PC-3 (cell line): ENCODE measurements around the gene DERA. TPM values are rescaled to one million over a fixed set of nuclear protein-coding genes. Genes with fewer than 3 reads are reported as not detected.
A peak's percentile ranks its signal among the peaks of the same experiment; 100 is the strongest.

Source experiments
- ATAC-seq: fragments of 200-7000 bp; cut with Tn5 transposase; 2 replicates; pipeline ENCODE4 v1.9.1; 2020; ENCODE audit warnings: mild to moderate bottlenecking, moderate library complexity
- BruUV-seq: library from RNA; stranded (reverse); fragments of 400-500 nt; replicated peaks from 2 replicates; lab custom pipeline; 2021; lab: Mats Ljungman, UMichigan
- CTCF ChIA-PET: fragments of 300-600 bp; sonication (Branson Sonifier 250); formaldehyde crosslinking; loops from one replicate; lab custom pipeline; 2022; ENCODE audit warnings: antibody characterized with exemption; lab: Charles Lee
- POLR2A ChIA-PET: fragments of 300-600 bp; sonication (Branson Sonifier 250); formaldehyde crosslinking; loops from one replicate; lab custom pipeline; 2022; ENCODE audit warnings: antibody characterized with exemption; ENCODE audit not compliant: unreplicated experiment; lab: Charles Lee
- DNase-seq: peaks from one replicate; pipeline ENCODE4 v3.0.0-alpha.2; 2015
- H2AFZ ChIP-seq: fragments of 300-600 bp; sonication (generic); 2 replicates; pipeline ENCODE4 v1.6.0; 2016; ENCODE audit warnings: antibody characterized with exemption, low read length
- H3F3A ChIP-seq: fragments of 300-600 bp; sonication (generic); one replicate; pipeline ENCODE4 v1.6.0; 2017; ENCODE audit warnings: antibody characterized with exemption, low read length, control low read depth, mild to moderate bottlenecking; ENCODE audit not compliant: unreplicated experiment
- H3K27ac ChIP-seq: fragments of 300-600 bp; sonication (generic); 2 replicates; pipeline ENCODE4 v1.5.1; 2016; ENCODE audit warnings: mild to moderate bottlenecking, low read length
- H3K27me3 ChIP-seq: fragments of 300-600 bp; sonication (generic); 2 replicates; pipeline ENCODE4 v1.6.1; 2016; ENCODE audit warnings: low read length, mixed read lengths
- H3K36me3 ChIP-seq: fragments of 300-600 bp; sonication (generic); 2 replicates; pipeline ENCODE4 v1.6.1; 2016; ENCODE audit warnings: low read depth, mixed run types, low read length, mixed read lengths
- H3K4me1 ChIP-seq: fragments of 300-600 bp; sonication (generic); 2 replicates; pipeline ENCODE4 v1.5.1; 2016; ENCODE audit warnings: low read length; ENCODE audit not compliant: insufficient read depth
- H3K4me2 ChIP-seq: fragments of 300-600 bp; sonication (generic); 2 replicates; pipeline ENCODE4 v1.6.0; 2016; ENCODE audit warnings: low read length
- H3K4me3 ChIP-seq: fragments of 300-600 bp; sonication (generic); 2 replicates; pipeline ENCODE4 v1.5.1; 2016; ENCODE audit warnings: mild to moderate bottlenecking, low read length, mixed read lengths
- H3K79me2 ChIP-seq: fragments of 300-600 bp; sonication (generic); 2 replicates; pipeline ENCODE4 v1.6.1; 2017; ENCODE audit warnings: low read length, mixed read lengths
- H3K9ac ChIP-seq: fragments of 300-600 bp; sonication (generic); 2 replicates; pipeline ENCODE4 v1.6.0; 2016; ENCODE audit warnings: mild to moderate bottlenecking, low read length
- H3K9me2 ChIP-seq: fragments of 300-600 bp; sonication (generic); replicated peaks from 2 replicates; pipeline ENCODE4 v1.6.1; 2016; ENCODE audit warnings: mixed run types, low read length, mixed read lengths
- H3K9me3 ChIP-seq: fragments of 300-600 bp; sonication (generic); 2 replicates; pipeline ENCODE4 v1.6.1; 2016; ENCODE audit warnings: low read length, mixed read lengths
- H4K20me1 ChIP-seq: fragments of 300-600 bp; sonication (generic); 2 replicates; pipeline ENCODE4 v1.6.1; 2016; ENCODE audit warnings: low read length, mixed read lengths
- EZH2 ChIP-seq: fragments of 300-600 bp; sonication (generic); IDR thresholded peaks from one replicate; pipeline ENCODE4 v1.6.1; 2017; ENCODE audit warnings: antibody characterized with exemption, mild to moderate bottlenecking, low read length; ENCODE audit not compliant: unreplicated experiment
- EZH2phosphoT487 ChIP-seq: fragments of 300-600 bp; sonication (generic); IDR thresholded peaks from 2 replicates; pipeline ENCODE4 v1.6.1; 2018; ENCODE audit warnings: mild to moderate bottlenecking, antibody characterized with exemption, low read length, borderline replicate concordance
- intact Hi-C: fragments of 100-400 bp; cut with micrococcal nuclease; formaldehyde crosslinking; loops from 2 replicates; pipeline ENCODE4 v1.9.0; 2023
- total RNA-seq: library from RNA; depleted of rRNA; stranded (reverse); fragments of >200 nt; gene quantifications from 2 replicates; pipeline ENCODE4 v1.2.3, GENCODE V29; 2014
- TF ChIP-seq, protein P1 (sequence below): fragments of 300-600 bp; sonication (generic); conservative IDR thresholded peaks from 2 replicates; pipeline ENCODE4 v1.5.1; 2017; ENCODE audit warnings: antibody characterized with exemption, low read depth, mild to moderate bottlenecking, low read length

DERA gene
- total RNA-seq, 1 experiment from 2014 or later: 49.4 TPM

DNA sequence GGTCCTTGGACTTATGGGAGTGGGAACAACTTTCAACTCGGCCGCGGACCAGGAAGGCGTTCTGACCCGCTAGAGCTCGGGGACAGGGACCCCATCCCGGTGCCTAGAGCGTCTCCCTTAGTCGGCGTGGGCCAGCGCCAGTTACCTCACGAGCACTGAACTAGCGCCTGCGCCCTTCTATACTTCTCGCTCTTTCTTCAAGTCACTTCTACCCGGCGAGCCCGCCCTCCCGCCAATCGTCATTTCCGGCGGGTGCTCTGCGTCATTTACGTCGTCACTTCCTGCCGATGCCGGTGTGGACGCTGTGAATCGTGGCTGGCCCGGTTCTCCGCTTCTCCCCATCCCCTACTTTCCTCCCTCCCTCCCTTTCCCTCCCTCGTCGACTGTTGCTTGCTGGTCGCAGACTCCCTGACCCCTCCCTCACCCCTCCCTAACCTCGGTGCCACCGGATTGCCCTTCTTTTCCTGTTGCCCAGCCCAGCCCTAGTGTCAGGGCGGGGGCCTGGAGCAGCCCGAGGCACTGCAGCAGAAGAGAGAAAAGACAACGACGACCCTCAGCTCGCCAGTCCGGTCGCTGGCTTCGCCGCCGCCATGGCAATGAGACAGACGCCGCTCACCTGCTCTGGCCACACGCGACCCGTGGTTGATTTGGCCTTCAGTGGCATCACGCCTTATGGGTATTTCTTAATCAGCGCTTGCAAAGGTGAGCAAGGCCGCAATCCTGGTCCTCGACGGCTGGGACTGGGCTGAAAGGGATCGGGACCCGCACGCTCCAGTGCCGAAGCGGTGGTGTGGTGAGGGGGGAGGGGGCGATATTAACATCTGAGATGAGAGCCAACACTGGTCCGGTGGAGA is 28.8 kb upstream of the DERA start, which contains the start of gene STRAP:
Gene STRAP (plus strand): TSS at position 270 of the 854 bp plus-strand sequence. CDS start 321 bp downstream, at position 591.
- H3K4me1 ChIP-seq: peaks cover 5% of the 10 kb centered on the region
- H4K20me1 ChIP-seq: peaks cover 41% of the 10 kb centered on the region
- peaks cover 57% of the 10 kb centered on the region for H3K79me2 ChIP-seq
- H3K4me2 ChIP-seq: peak within 1 kb of the TSS; percentile 95
- H3K9me3 ChIP-seq: no peaks in the 10 kb centered on the region
- peak within 1 kb of the TSS; percentile 86 for H2AFZ ChIP-seq
- H3K4me3 ChIP-seq: peak within 1 kb of the TSS; percentile 95
- no peaks in the 10 kb centered on the region for H3K9me2 ChIP-seq
- ChIA-PET POLR2A (no interaction called here), CTCF (no interaction called here)
- TF ChIP-seq EZH2 (no peak), EZH2phosphoT487 (no peak)
- TF ChIP-seq, protein P1, sequence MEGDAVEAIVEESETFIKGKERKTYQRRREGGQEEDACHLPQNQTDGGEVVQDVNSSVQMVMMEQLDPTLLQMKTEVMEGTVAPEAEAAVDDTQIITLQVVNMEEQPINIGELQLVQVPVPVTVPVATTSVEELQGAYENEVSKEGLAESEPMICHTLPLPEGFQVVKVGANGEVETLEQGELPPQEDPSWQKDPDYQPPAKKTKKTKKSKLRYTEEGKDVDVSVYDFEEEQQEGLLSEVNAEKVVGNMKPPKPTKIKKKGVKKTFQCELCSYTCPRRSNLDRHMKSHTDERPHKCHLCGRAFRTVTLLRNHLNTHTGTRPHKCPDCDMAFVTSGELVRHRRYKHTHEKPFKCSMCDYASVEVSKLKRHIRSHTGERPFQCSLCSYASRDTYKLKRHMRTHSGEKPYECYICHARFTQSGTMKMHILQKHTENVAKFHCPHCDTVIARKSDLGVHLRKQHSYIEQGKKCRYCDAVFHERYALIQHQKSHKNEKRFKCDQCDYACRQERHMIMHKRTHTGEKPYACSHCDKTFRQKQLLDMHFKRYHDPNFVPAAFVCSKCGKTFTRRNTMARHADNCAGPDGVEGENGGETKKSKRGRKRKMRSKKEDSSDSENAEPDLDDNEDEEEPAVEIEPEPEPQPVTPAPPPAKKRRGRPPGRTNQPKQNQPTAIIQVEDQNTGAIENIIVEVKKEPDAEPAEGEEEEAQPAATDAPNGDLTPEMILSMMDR: no peak
- BruUV-seq: TSS peak; percentile 58
- H3K36me3 ChIP-seq: peaks cover 2% of the 10 kb centered on the region; the same call in 1 of the 2 replicates
- H3F3A ChIP-seq: no peaks in the 10 kb centered on the region
- intact Hi-C loops: loop anchor here (5.0 kb wide), 1 partner anchor 470 kb away; no protein-coding TSS in a partner anchor
- ATAC-seq (peak; percentile 86), DNase-seq (peak; percentile 95)
- peak within 1 kb of the TSS; percentile 93 for H3K9ac ChIP-seq
- H3K27ac ChIP-seq: peak within 1 kb of the TSS; percentile 90
- H3K27me3 ChIP-seq: no peaks in the 10 kb centered on the region

DNA sequence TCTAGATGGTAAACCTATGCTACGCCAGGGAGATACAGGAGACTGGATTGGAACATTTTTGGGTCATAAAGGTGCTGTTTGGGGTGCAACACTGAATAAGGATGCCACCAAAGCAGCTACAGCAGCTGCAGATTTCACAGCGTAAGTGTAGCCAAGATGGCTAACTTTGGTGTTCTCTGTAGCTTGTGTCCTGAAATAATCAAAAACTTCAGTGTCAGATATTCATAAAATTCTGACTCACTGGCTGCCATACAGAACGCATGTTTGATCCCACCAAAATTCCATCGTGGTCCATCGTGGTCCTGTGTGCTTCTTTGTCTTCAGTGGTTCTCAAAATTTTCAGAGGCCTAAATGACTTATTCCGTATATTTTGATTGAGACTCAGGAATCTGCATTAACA is 27.6 kb upstream of the DERA start:
- intact Hi-C loops: loop anchor here (5.0 kb wide), 1 partner anchor 469 kb away; no protein-coding TSS in a partner anchor
- H3K27me3 ChIP-seq: no peaks in the 10 kb centered on the region
- H3K9me3 ChIP-seq: no peaks in the 10 kb centered on the region
- peaks cover 51% of the 10 kb centered on the region for H4K20me1 ChIP-seq
- peaks cover 5% of the 10 kb centered on the region for H3K4me1 ChIP-seq
- H3K27ac ChIP-seq: no peak overlapping the region
- H3K9me2 ChIP-seq: no peaks in the 10 kb centered on the region
- no peak overlapping the region for H2AFZ ChIP-seq
- no peak for TF ChIP-seq EZH2phosphoT487
- ATAC-seq (no peak; the same call in 1 of the 2 replicates), DNase-seq (peak; percentile 6)
- H3K79me2 ChIP-seq: peaks cover 69% of the 10 kb centered on the region
- peak overlapping the region; percentile 95 for H3K4me2 ChIP-seq
- BruUV-seq: no TSS peak
- peak overlapping the region; percentile 95 for H3K4me3 ChIP-seq
- H3K9ac ChIP-seq: peak overlapping the region; percentile 93
- H3F3A ChIP-seq: no peaks in the 10 kb centered on the region
- CTCF ChIA-PET: no interaction called here
- POLR2A ChIA-PET: no interaction called here
- peaks cover 7% of the 10 kb centered on the region; the same call in 1 of the 2 replicates for H3K36me3 ChIP-seq

DNA sequence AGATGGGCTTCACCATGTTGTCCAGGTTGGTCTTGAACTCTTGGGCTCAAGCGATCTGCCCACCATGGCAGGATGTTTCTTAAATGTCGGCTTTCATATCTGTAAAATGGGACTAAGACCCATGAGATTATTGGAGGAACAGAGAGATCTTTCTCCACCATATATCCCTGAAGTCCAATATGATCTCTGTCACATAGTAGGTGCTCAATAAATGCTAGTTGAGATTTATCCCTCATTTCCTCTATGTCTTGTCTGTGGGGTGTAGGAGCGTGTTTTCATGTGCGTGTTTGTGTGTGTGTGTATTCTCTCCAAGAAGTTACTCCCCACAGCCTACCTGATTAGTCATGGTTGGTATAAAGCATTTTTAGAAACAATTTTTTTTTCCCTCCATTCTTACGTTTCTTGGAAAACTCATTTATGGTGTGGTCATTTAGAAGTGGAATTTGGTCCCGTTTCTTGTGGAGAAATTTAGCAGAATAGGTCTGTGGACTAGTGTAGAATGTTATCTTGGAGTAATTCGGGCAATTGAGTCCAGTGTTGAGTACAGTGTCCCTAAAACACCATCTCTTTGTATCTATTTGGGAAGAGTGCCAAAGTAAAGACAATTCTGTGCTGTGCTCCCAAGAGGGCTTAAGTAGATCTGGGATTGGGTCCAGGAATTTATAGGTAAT is 24.6 kb upstream of the DERA start:
- no peak overlapping the region for H3K9ac ChIP-seq
- H2AFZ ChIP-seq: no peak overlapping the region
- peaks cover 17% of the 10 kb centered on the region; the same call in 1 of the 2 replicates for H3K36me3 ChIP-seq
- DNase-seq: peak; percentile 18
- CTCF ChIA-PET: no interaction called here
- H3K4me1 ChIP-seq: peaks cover 4% of the 10 kb centered on the region
- intact Hi-C loops: no loop called here
- H4K20me1 ChIP-seq: peaks cover 51% of the 10 kb centered on the region
- no peaks in the 10 kb centered on the region for H3K27me3 ChIP-seq
- TF ChIP-seq, protein P1: no peak
- TF ChIP-seq EZH2phosphoT487: no peak
- no peak for TF ChIP-seq EZH2
- no peak overlapping the region for H3K4me3 ChIP-seq
- H3K4me2 ChIP-seq: no peak overlapping the region
- H3F3A ChIP-seq: no peaks in the 10 kb centered on the region
- no peak for ATAC-seq
- POLR2A ChIA-PET: no interaction called here
- H3K9me3 ChIP-seq: no peaks in the 10 kb centered on the region
- H3K9me2 ChIP-seq: no peaks in the 10 kb centered on the region
- peaks cover 88% of the 10 kb centered on the region for H3K79me2 ChIP-seq
- BruUV-seq: no TSS peak
- no peak overlapping the region for H3K27ac ChIP-seq
